Measurements from ENCODE around the gene SLC7A6OS.
"Not testable (repeated sequence)": the region's sequence is repeated elsewhere in the genome, so short reads cannot be mapped to it uniquely, and the experiment has no call there.

SLC7A6OS gene

DNA sequence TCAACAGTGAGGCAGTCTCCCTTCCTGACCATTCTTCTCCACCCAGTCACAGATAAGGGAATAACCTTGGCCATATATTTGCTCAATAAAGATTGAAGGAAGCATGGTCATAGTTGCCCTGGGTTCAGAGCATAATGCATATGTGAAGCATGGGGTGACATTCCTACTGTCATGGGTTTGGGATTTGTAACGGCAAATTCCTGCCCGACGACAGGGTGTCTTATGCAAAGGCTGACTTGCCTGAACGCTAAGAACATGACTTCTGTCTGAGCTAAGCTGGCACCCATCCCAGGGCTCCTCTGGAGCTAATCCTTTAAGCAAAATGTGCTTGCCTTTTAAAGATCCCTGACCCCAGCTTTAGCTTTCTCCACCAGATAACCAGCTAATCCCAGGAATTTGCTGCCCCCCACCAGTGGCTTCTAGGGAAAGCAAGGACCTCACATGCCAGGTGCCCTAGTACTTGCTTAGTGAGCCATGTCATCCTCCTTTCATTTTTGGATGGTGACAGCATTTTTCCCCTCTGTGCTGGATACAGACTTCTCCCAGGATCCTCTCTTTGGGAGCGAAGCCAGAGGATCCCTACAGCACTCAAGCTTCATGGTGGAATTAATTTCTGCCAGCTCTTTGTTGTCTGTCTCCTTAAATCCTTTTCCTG, 11.7 kb downstream of the SLC7A6OS start:
- H3K27me3 Mint-ChIP-seq (ENCODE audit: low read depth): no peaks in the 10 kb centered on the region
- no peak for DNase-seq (ENCODE audit: low spot score)
- H3K4me3 Mint-ChIP-seq: no peak overlapping the region
- peaks cover 82% of the 10 kb centered on the region for H3K36me3 Mint-ChIP-seq (ENCODE audit: low read depth)
- H3K27ac Mint-ChIP-seq: peak overlapping the region; percentile 39
- no peaks in the 10 kb centered on the region for H3K9me3 Mint-ChIP-seq
- H3K4me1 Mint-ChIP-seq (ENCODE audit: low read depth): peaks cover 3% of the 10 kb centered on the region

DNA sequence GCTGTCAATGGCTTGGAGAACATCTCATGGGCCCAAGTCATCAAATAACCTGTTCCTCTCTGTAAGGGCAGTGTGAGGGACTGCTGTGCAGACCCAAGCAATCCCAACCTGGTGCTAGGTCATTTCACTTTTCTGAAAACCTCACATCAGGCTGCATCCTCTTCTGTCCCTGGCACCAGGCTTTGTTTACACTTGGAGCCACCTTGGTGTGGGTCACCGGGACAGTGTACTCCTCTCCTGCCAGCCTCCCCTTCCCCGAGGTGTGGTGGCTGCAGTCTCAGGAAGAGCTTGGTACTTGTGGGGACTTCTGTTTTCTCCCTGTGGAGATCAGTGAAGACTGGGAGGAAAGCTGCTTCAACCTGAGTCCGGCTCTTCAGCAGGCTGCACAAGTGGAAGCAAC, 12.4 kb downstream of the SLC7A6OS start:
- Mint-ChIP-seq H3K27ac (peak overlapping the region; percentile 17), H3K9me3 (no peaks in the 10 kb centered on the region), H3K27me3 (ENCODE audit: low read depth) (no peaks in the 10 kb centered on the region), H3K4me3 (no peak overlapping the region), H3K4me1 (ENCODE audit: low read depth) (peaks cover 7% of the 10 kb centered on the region), H3K36me3 (ENCODE audit: low read depth) (peaks cover 80% of the 10 kb centered on the region)
- no peak for DNase-seq (ENCODE audit: low spot score)

DNA sequence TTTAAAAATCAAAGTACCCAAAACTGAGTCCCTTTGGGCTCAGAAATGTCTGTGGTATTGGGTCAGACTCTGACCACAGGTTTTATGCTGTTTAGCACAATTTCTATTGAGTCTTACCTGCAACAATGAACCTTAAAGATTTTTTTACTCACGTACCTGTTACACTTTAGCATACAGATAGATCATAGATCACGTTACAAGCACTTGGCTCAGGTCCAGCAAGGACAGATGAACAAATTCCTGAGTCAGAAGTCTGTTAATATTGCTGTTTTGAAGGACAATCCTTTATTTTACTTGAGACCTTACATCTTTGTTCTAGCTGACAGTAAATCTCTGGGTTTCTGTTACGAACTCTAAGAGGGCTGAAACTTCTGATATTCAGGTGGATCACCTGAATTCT, 12.8 kb downstream of the SLC7A6OS start:
- Mint-ChIP-seq H3K4me3 (no peak overlapping the region), H3K4me1 (ENCODE audit: low read depth) (peaks cover 7% of the 10 kb centered on the region), H3K36me3 (ENCODE audit: low read depth) (peaks cover 80% of the 10 kb centered on the region), H3K27ac (no peak overlapping the region), H3K9me3 (no peaks in the 10 kb centered on the region), H3K27me3 (ENCODE audit: low read depth) (no peaks in the 10 kb centered on the region)
- no peak for DNase-seq (ENCODE audit: low spot score)

DNA sequence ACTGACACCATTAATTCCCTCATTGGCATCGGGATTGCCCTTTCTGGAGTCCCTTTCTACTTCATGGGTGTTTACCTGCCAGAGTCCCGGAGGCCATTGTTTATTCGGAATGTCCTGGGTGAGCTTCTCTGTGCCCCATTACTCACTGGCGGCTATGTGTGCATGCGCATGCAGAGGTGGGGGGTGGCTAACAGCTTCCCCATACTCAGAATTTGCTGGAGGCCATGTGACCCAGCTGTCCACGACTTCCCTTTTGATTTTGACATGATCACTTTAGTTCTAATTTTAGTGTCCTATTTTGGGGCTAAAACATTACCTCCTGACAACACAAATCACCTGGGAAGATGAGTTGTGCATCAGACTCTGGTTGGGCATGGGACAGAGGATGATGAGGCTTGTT, 14.1 kb downstream of the SLC7A6OS start:
- Mint-ChIP-seq H3K9me3 (no peaks in the 10 kb centered on the region), H3K4me3 (no peak overlapping the region), H3K4me1 (ENCODE audit: low read depth) (peaks cover 14% of the 10 kb centered on the region), H3K36me3 (ENCODE audit: low read depth) (peaks cover 79% of the 10 kb centered on the region), H3K27me3 (ENCODE audit: low read depth) (no peaks in the 10 kb centered on the region), H3K27ac (no peak overlapping the region)
- no peak for DNase-seq (ENCODE audit: low spot score)

DNA sequence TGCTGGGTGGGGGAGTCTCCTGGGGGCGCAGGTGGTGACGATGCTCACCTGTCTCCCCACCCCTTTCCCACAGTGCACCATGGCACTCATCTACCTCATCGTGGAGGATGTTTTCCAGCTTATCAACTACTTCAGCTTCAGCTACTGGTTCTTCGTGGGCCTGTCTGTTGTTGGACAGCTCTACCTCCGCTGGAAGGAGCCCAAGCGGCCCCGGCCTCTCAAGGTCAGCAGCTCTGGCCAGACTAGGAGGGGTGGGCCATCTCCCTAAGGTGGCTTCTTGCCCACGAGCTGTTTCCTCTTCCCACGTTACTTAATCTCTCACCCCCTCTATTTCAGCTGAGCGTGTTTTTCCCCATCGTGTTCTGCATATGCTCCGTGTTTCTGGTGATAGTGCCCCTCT, 14.5 kb downstream of the SLC7A6OS start:
- DNase-seq (ENCODE audit: low spot score): no peak
- H3K4me3 Mint-ChIP-seq: no peak overlapping the region
- H3K9me3 Mint-ChIP-seq: no peaks in the 10 kb centered on the region
- peaks cover 18% of the 10 kb centered on the region for H3K4me1 Mint-ChIP-seq (ENCODE audit: low read depth)
- peaks cover 80% of the 10 kb centered on the region for H3K36me3 Mint-ChIP-seq (ENCODE audit: low read depth)
- H3K27ac Mint-ChIP-seq: no peak overlapping the region
- no peaks in the 10 kb centered on the region for H3K27me3 Mint-ChIP-seq (ENCODE audit: low read depth)

DNA sequence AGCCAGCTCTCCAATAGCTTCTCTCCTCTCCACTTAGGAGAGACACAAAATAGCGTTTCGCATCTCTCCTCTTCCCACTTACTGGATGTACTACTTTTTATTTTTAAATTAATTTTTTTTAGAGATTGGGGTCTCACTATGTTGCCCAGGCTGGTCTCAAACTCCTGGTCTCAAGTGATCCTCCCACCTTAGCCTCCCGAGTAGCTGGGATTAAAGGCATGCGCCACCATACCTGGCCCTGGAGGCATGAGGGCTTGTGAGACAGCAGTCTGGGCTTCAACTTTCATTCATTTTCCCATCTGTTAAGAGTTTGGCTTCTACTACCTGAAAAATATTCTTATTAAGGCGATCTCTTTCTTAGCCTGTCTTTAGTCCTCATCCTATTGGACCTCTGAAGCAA, 18.3 kb downstream of the SLC7A6OS start:
- H3K36me3 Mint-ChIP-seq (ENCODE audit: low read depth): peaks cover 76% of the 10 kb centered on the region
- DNase-seq (ENCODE audit: low spot score): no peak

DNA sequence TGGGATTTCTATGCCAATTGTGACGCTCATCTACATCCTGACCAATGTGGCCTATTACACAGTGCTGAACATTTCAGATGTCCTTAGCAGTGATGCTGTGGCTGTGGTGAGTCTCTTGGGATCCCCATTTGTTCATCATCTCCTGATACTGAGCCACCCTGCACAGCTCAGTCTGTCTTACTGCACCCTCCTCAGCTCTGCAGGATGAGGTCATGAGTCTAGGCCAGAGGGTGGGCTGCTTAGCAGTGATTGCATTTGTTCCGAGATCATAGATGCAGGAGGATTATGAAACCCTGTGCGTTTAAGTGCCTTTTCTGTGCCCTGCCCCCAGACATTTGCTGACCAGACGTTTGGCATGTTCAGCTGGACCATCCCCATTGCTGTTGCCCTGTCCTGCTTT, 19.5 kb downstream of the SLC7A6OS start:
- Mint-ChIP-seq H3K4me3 (peak overlapping the region; percentile 39), H3K27me3 (ENCODE audit: low read depth) (no peaks in the 10 kb centered on the region), H3K4me1 (ENCODE audit: low read depth) (peaks cover 57% of the 10 kb centered on the region), H3K9me3 (no peaks in the 10 kb centered on the region), H3K27ac (peak overlapping the region; percentile 92), H3K36me3 (ENCODE audit: low read depth) (peaks cover 75% of the 10 kb centered on the region)
- DNase-seq (ENCODE audit: low spot score): no peak

More for the DNA sequence above, 18.3 kb downstream of the SLC7A6OS start:
- Mint-ChIP-seq H3K9me3 (no peaks in the 10 kb centered on the region), H3K27ac (peak overlapping the region; percentile 92), H3K27me3 (ENCODE audit: low read depth) (no peaks in the 10 kb centered on the region), H3K4me3 (peak overlapping the region; percentile 21), H3K4me1 (ENCODE audit: low read depth) (peaks cover 48% of the 10 kb centered on the region)

DNA sequence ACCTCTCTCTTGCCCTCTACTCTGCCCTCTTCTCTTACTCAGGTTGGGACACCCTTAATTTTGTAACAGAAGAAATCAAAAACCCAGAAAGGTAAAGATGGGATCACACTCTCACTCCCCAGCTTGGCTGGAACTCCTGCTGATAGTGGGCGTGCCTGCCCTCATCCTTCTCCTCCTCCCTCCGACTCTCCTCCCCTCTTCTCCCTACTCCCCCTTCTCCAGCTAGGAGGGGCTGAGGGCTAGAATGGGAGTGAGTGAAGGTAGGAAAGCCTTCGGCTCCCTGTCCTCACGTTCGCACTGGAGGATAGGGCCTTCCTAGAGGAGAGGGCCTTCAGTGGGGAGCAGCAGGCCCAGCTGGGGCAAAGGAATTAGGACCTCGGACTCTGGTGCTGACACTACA, 20.3 kb downstream of the SLC7A6OS start:
- peaks cover 73% of the 10 kb centered on the region for H3K36me3 Mint-ChIP-seq (ENCODE audit: low read depth)
- peaks cover 62% of the 10 kb centered on the region for H3K4me1 Mint-ChIP-seq (ENCODE audit: low read depth)
- H3K27me3 Mint-ChIP-seq (ENCODE audit: low read depth): no peaks in the 10 kb centered on the region
- peak overlapping the region; percentile 75 for H3K4me3 Mint-ChIP-seq
- no peak for DNase-seq (ENCODE audit: low spot score)
- peak overlapping the region; percentile 92 for H3K27ac Mint-ChIP-seq
- no peaks in the 10 kb centered on the region for H3K9me3 Mint-ChIP-seq

DNA sequence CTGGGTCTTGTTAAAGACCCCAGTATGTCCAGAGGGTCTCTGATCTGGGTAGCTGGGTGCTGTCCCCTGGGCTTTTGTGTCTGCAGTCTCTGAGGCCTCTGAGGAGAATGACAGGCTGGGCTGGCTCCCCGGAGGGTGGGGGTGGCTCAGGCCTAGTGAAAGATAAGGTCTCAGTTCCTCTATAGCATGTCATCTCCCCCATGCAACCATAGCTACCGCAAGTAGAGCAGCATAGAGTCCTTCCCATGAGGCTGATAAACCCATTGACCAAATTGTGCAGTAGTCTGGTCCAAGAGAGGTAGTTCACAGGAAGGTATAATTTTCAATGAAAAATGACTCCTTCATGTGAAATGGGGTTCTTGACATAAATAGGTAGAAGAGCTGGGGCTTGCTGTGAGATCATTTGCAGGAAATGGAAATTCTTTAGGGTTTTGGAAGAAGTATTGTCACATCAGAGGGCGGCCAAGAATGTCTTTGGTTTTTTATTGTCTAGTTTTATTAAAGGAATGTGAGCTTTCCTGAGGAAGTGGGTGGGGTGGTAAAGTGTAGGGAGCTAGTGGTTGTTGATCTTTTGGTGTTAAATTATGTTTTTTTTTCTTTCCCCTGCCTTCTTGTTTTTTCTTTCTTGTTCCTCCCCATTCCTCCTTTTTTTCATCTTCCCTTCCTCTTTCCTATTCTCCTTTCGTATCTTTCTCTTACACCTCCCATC, 21.0 kb downstream of the SLC7A6OS start:
- Mint-ChIP-seq H3K36me3 (ENCODE audit: low read depth) (peaks cover 72% of the 10 kb centered on the region), H3K4me1 (ENCODE audit: low read depth) (peaks cover 65% of the 10 kb centered on the region), H3K4me3 (peak overlapping the region; percentile 75), H3K27ac (peak overlapping the region; percentile 92), H3K9me3 (no peaks in the 10 kb centered on the region), H3K27me3 (ENCODE audit: low read depth) (no peaks in the 10 kb centered on the region)
- DNase-seq (ENCODE audit: low spot score): peak; percentile 76

DNA sequence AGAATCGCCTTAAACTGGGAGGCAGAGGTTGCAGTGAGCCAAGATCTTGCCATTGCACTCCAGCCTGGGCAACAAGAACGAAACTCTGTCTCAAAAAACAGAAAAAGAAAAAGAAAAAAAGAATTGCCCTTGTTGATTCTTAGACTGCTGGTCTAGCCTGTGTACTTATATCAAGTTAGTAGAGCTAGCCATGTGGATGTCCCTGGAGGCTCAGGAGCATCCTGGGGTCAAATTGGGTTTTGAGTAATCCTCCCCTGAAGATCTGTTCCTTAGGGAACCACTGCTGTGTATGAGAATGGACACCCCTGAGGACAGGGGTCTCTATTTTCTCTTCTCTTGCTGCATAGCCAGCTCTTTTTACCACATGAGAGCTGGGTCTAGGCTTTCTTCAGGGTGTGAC, 21.5 kb downstream of the SLC7A6OS start:
- DNase-seq (ENCODE audit: low spot score): no peak
- peaks cover 68% of the 10 kb centered on the region for H3K36me3 Mint-ChIP-seq (ENCODE audit: low read depth)
- peaks cover 69% of the 10 kb centered on the region for H3K4me1 Mint-ChIP-seq (ENCODE audit: low read depth)
- H3K27ac Mint-ChIP-seq: peak overlapping the region; percentile 92
- H3K27me3 Mint-ChIP-seq (ENCODE audit: low read depth): no peaks in the 10 kb centered on the region
- H3K4me3 Mint-ChIP-seq: peak overlapping the region; percentile 75
- no peaks in the 10 kb centered on the region for H3K9me3 Mint-ChIP-seq

DNA sequence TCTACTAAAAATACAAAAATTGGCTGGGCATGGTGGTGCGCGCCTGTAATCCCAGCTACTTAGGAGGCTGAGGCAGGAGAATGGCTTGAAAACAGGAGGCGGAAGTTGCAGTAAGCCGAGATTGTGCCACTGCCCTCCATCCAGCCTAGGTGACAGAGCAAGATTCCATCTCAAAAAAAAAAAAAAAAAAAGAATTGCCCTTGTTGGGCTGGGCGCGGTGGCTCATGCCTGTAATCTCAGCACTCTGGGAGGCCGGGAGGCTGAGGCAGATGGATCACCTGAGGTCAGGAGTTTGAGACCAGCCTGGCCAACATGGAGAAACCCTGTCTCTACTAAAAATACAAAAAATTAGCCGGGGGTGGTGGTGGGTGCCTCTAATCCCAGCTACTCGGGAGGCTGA, 21.9 kb downstream of the SLC7A6OS start:
- DNase-seq (ENCODE audit: low spot score); H3K9me3 Mint-ChIP-seq; H3K4me3 Mint-ChIP-seq; H3K27me3 Mint-ChIP-seq (ENCODE audit: low read depth): not testable (repeated sequence)
- peaks cover 72% of the 10 kb centered on the region for H3K4me1 Mint-ChIP-seq (ENCODE audit: low read depth)
- peaks cover 65% of the 10 kb centered on the region for H3K36me3 Mint-ChIP-seq (ENCODE audit: low read depth)
- peak overlapping the region; percentile 92 for H3K27ac Mint-ChIP-seq

DNA sequence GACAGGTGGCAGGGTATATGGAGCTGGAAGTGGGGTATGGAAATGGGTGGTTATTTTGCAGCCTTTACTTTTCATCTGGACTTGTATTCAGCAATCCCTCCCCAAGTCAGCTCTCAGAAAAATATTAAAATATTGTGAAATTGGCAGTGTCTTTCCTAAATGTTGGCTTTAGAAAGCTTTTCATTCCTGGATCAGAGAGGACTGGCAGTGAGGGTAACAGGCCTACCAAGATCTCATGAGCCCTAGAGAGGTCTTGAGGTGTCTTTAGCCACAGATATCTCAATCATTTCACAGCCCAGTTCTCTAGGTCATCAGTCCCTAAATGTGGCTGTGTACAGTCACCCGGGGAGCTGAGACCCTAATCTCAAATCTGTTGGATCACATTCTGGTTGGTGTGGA, 22.5 kb downstream of the SLC7A6OS start:
- peaks cover 66% of the 10 kb centered on the region for H3K36me3 Mint-ChIP-seq (ENCODE audit: low read depth)
- H3K4me3 Mint-ChIP-seq: peak overlapping the region; percentile 59
- no peaks in the 10 kb centered on the region for H3K9me3 Mint-ChIP-seq
- peak overlapping the region; percentile 92 for H3K27ac Mint-ChIP-seq
- H3K27me3 Mint-ChIP-seq (ENCODE audit: low read depth): no peaks in the 10 kb centered on the region
- H3K4me1 Mint-ChIP-seq (ENCODE audit: low read depth): peaks cover 74% of the 10 kb centered on the region
- DNase-seq (ENCODE audit: low spot score): no peak

DNA sequence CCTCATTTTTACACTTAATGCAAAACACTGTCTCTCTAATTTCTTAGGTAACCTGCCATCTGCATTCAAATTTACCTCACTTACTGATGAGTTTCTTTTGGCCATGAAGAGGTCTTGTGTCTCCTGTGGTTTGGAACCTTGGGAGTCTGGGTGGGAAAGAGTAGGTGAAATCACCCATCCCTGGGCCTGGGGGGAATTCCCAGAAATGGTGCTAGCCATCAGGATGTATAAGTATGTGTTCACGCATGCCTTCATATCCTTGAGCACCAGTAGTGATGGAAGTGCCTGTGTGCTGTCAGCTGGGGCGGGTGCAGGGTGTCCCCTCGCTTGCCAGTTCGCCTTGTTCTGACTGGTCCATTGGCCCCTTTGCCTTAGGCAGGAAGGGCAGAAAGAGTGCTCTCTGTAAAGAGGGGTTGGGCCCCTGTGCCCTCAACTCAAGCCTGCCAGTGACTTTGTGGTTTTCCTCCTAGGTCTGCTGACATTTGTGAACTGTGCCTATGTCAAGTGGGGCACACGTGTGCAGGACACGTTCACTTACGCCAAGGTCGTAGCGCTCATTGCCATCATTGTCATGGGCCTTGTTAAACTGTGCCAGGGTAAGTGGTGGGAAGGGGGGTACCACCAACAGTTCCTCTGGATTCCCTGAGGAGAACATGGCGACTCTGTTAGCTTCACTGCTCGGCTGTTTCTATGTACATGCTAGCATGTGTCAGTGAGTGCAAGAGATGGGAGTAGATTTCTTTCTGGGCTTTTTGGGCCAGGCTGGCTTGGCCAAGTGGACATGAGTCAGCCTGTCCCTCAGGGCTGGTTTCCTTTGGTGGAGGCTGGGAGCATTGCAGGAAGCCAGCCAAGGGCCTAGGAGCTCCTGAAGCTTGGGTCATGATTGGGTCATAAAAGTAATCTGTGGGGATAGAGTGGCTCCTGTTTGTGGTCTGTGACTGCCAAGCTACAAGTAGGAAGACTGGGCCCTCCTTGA, 23.2 kb downstream of the SLC7A6OS start:
- DNase-seq (ENCODE audit: low spot score): no peak
- peaks cover 67% of the 10 kb centered on the region for H3K36me3 Mint-ChIP-seq (ENCODE audit: low read depth)

More for the DNA sequence above, 23.2 kb downstream of the SLC7A6OS start:
- no peaks in the 10 kb centered on the region for H3K9me3 Mint-ChIP-seq
- H3K4me3 Mint-ChIP-seq: peak overlapping the region; percentile 59
- H3K27me3 Mint-ChIP-seq (ENCODE audit: low read depth): no peaks in the 10 kb centered on the region
- H3K4me1 Mint-ChIP-seq (ENCODE audit: low read depth): peaks cover 78% of the 10 kb centered on the region
- H3K27ac Mint-ChIP-seq: peak overlapping the region; percentile 92

Measured in T-helper 2 cell treated with Interferon-gamma antibody and Interleukin-4, amounts not matched to agents 5 μg/mL and 100 μg/mL, for 36 hours (primary cell).